Brain microvascular endothelial cell (primary cell): ENCODE results near the gene PHACTR3.

Source experiments
- DNase-seq: peaks from one replicate; pipeline ENCODE4 v3.0.0-alpha.2; 2020
- H3K27ac ChIP-seq: fragments of 250-450 bp; sonication (Bioruptor Pico); 2 replicates; pipeline ENCODE4 v1.5.1; 2020; ENCODE audit warnings: mild to moderate bottlenecking, moderate library complexity
- H3K27me3 ChIP-seq: fragments of 250-450 bp; sonication (Bioruptor Pico); replicated peaks from 2 replicates; pipeline ENCODE4 v1.5.1; 2020; ENCODE audit warnings: mild to moderate bottlenecking
- H3K36me3 ChIP-seq: fragments of 250-450 bp; sonication (Bioruptor Pico); replicated peaks from 2 replicates; pipeline ENCODE4 v1.5.1; 2020; ENCODE audit warnings: mild to moderate bottlenecking
- H3K4me3 ChIP-seq: 2 replicates; pipeline ENCODE4 v1.5.1; 2011; ENCODE audit warnings: low read depth, mild to moderate bottlenecking, control low read depth, low read length, moderate library complexity
- CTCF ChIP-seq: IDR thresholded peaks from 2 replicates; pipeline ENCODE4 v1.5.1; 2011; ENCODE audit warnings: low read depth, mild to moderate bottlenecking, moderate library complexity, low read length, control low read depth, inconsistent platforms; ENCODE audit errors: missing control alignments
- in situ Hi-C: cut with HindIII; loops from 2 replicates; pipeline ENCODE4 v1.10.0; 2017; ENCODE audit warnings: low sequenced_read_pairs, low pct_ligation_motif_present

Gene PHACTR3

GRCh38 chr20:59667131-59667530 is 62.8 kb downstream of the PHACTR3 start:
- no peak for TF ChIP-seq CTCF
- no peaks in the 10 kb centered on the region for H3K27me3 ChIP-seq
- H3K27ac ChIP-seq: no peak overlapping the region
- H3K36me3 ChIP-seq: no peaks in the 10 kb centered on the region
- no peak overlapping the region for H3K4me3 ChIP-seq
- DNase-seq: no peak
- in situ Hi-C loops: no loop called here

- no peak for TF ChIP-seq CTCF
- in situ Hi-C loops: no loop called here
Measured at GRCh38 chr20:59667981-59668515, 63.7 kb downstream of the PHACTR3 start.

GRCh38 chr20:59668926-59669850 is 64.8 kb downstream of the PHACTR3 start:
- no peak for DNase-seq
- no peak overlapping the region for H3K4me3 ChIP-seq
- no peaks in the 10 kb centered on the region for H3K27me3 ChIP-seq
- no peak overlapping the region for H3K27ac ChIP-seq
- in situ Hi-C loops: no loop called here
- TF ChIP-seq CTCF: no peak
- H3K36me3 ChIP-seq: no peaks in the 10 kb centered on the region

More at GRCh38 chr20:59667981-59668515, 63.7 kb downstream of the PHACTR3 start:
- Histone ChIP-seq H3K36me3 (no peaks in the 10 kb centered on the region), H3K27me3 (no peaks in the 10 kb centered on the region), H3K27ac (no peak overlapping the region), H3K4me3 (no peak overlapping the region)
- no peak for DNase-seq

- TF ChIP-seq CTCF: no peak
- in situ Hi-C loops: no loop called here
- no peak overlapping the region for H3K4me3 ChIP-seq
- no peaks in the 10 kb centered on the region for H3K36me3 ChIP-seq
- DNase-seq: no peak
- no peaks in the 10 kb centered on the region for H3K27me3 ChIP-seq
- no peak overlapping the region for H3K27ac ChIP-seq
Measured at GRCh38 chr20:59670786-59671492, 66.6 kb downstream of the PHACTR3 start.

DNA sequence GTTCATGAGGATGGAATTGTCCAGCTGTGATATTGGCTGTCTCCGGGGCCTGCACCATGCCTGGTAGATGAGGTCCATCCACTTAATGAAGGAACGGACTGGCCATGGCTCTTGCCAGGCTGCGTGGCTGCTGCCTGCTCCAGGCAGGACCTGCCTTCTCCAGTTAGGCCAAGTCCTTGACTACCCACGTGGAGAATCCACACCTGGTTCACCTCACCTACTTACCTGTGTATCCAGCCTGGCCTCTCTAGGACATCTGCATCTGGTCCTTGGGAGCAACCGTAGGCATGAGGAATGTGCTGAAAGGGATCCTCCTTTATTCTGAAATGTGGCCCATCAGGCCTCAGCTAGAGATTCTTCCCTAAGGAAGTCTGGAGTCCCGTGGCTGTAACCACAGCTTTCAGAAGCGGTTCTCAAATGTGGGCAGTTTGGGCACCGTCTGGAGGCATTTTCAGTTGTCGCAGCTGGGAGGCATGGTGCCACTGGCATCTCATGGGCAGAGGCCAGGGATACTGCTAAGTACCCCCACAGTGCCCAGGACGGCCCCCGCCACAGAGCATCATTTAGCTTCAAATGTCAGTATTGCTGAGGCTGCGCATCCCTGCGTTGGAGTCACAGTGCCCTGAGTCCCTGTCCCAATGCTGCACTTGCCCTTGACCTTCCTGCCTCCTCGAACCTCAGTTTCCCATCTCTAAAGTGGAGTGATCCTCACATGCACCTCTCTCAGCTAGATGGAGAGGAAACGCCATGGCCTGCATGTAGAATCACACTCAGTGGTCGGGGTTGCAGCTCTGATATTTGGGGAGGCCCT is 67.5 kb downstream of the PHACTR3 start:
- in situ Hi-C loops: no loop called here
- no peaks in the 10 kb centered on the region for H3K27me3 ChIP-seq
- DNase-seq: no peak
- no peaks in the 10 kb centered on the region for H3K36me3 ChIP-seq
- no peak for TF ChIP-seq CTCF
- H3K4me3 ChIP-seq: no peak overlapping the region
- no peak overlapping the region for H3K27ac ChIP-seq
